ENCODE data around the gene ENC1. TPM values are rescaled to one million over a fixed set of nuclear protein-coding genes. Genes with fewer than 3 reads are reported as not detected.

Gene ENC1
- total RNA-seq, 1 donor from 2014 or later: 13.8 TPM

GRCh38 chr5:74588415-74588814 is 52.1 kb downstream of the ENC1 start:
- no peak for DNase-seq (ENCODE audit: extremely low spot score, unreplicated experiment)
- no peaks in the 10 kb centered on the region for H3K9me3 Mint-ChIP-seq (ENCODE audit: unreplicated experiment)
- TF ChIP-seq CTCF (IDR thresholded peaks at IDR 0.05): no peak
- H3K27ac Mint-ChIP-seq (ENCODE audit: unreplicated experiment): no peak overlapping the region
- no peaks in the 10 kb centered on the region for H3K36me3 Mint-ChIP-seq (ENCODE audit: unreplicated experiment)
- peaks cover 2% of the 10 kb centered on the region for H3K4me1 Mint-ChIP-seq (ENCODE audit: unreplicated experiment)
- no peak overlapping the region for H3K4me3 Mint-ChIP-seq (ENCODE audit: unreplicated experiment)
- no peaks in the 10 kb centered on the region for H3K27me3 Mint-ChIP-seq (ENCODE audit: unreplicated experiment)

- Mint-ChIP-seq H3K27ac (ENCODE audit: unreplicated experiment) (no peak overlapping the region), H3K9me3 (ENCODE audit: unreplicated experiment) (no peaks in the 10 kb centered on the region), H3K4me1 (ENCODE audit: unreplicated experiment) (peaks cover 2% of the 10 kb centered on the region), H3K36me3 (ENCODE audit: unreplicated experiment) (no peaks in the 10 kb centered on the region), H3K27me3 (ENCODE audit: unreplicated experiment) (no peaks in the 10 kb centered on the region), H3K4me3 (ENCODE audit: unreplicated experiment) (no peak overlapping the region)
- no peak for TF ChIP-seq CTCF (IDR thresholded peaks at IDR 0.05)
- no peak for DNase-seq (ENCODE audit: extremely low spot score, unreplicated experiment)
These were observed 52.6 kb downstream of the ENC1 start for GRCh38 chr5:74587890-74588289.

- peaks cover 2% of the 10 kb centered on the region for H3K4me1 Mint-ChIP-seq (ENCODE audit: unreplicated experiment)
- H3K4me3 Mint-ChIP-seq (ENCODE audit: unreplicated experiment): no peak overlapping the region
- no peak for TF ChIP-seq CTCF (IDR thresholded peaks at IDR 0.05)
- no peaks in the 10 kb centered on the region for H3K9me3 Mint-ChIP-seq (ENCODE audit: unreplicated experiment)
- H3K27me3 Mint-ChIP-seq (ENCODE audit: unreplicated experiment): no peaks in the 10 kb centered on the region
- no peaks in the 10 kb centered on the region for H3K36me3 Mint-ChIP-seq (ENCODE audit: unreplicated experiment)
- no peak for DNase-seq (ENCODE audit: extremely low spot score, unreplicated experiment)
- H3K27ac Mint-ChIP-seq (ENCODE audit: unreplicated experiment): no peak overlapping the region
These were observed 53.2 kb downstream of the ENC1 start for GRCh38 chr5:74587300-74587699.

GRCh38 chr5:74586856-74587255 is 53.7 kb downstream of the ENC1 start:
- H3K4me1 Mint-ChIP-seq (ENCODE audit: unreplicated experiment): peaks cover 2% of the 10 kb centered on the region
- no peak for DNase-seq (ENCODE audit: extremely low spot score, unreplicated experiment)
- H3K27me3 Mint-ChIP-seq (ENCODE audit: unreplicated experiment): no peaks in the 10 kb centered on the region
- H3K27ac Mint-ChIP-seq (ENCODE audit: unreplicated experiment): no peak overlapping the region
- H3K4me3 Mint-ChIP-seq (ENCODE audit: unreplicated experiment): no peak overlapping the region
- no peak for TF ChIP-seq CTCF (IDR thresholded peaks at IDR 0.05)
- H3K36me3 Mint-ChIP-seq (ENCODE audit: unreplicated experiment): no peaks in the 10 kb centered on the region
- no peaks in the 10 kb centered on the region for H3K9me3 Mint-ChIP-seq (ENCODE audit: unreplicated experiment)

- Mint-ChIP-seq H3K27me3 (ENCODE audit: unreplicated experiment) (no peaks in the 10 kb centered on the region), H3K36me3 (ENCODE audit: unreplicated experiment) (no peaks in the 10 kb centered on the region), H3K9me3 (ENCODE audit: unreplicated experiment) (no peaks in the 10 kb centered on the region), H3K4me3 (ENCODE audit: unreplicated experiment) (no peak overlapping the region), H3K4me1 (ENCODE audit: unreplicated experiment) (peaks cover 2% of the 10 kb centered on the region), H3K27ac (ENCODE audit: unreplicated experiment) (no peak overlapping the region)
- TF ChIP-seq CTCF (IDR thresholded peaks at IDR 0.05): no peak
- no peak for DNase-seq (ENCODE audit: extremely low spot score, unreplicated experiment)
These were observed 57.7 kb downstream of the ENC1 start for GRCh38 chr5:74582853-74583252.
